ENCODE data around the gene SHISA9. TPM values are rescaled to one million over a fixed set of nuclear protein-coding genes. Genes with fewer than 3 reads are reported as not detected.

The SHISA9 gene
- polyA plus RNA-seq, 1 of the 3 experiments (the other 2 are of a cell fraction) = 0.02 TPM

GRCh38 chr16:12965274-12965804 is 63.9 kb downstream of the SHISA9 start:
- POLR2A ChIA-PET = no interaction called here

GRCh38 chr16:12971241-12971640 is 69.8 kb downstream of the SHISA9 start:
- H3K27me3 ChIP-seq (ENCODE audit: insufficient read depth) = no peaks in the 10 kb centered on the region
- no peaks in the 10 kb centered on the region for H3F3A ChIP-seq (replicated peaks; ENCODE audit: insufficient read depth)
- no peaks in the 10 kb centered on the region for H3K9me2 ChIP-seq
- H2AFZ ChIP-seq (ENCODE audit: low read depth) = no peak overlapping the region
- peaks cover 0 to 6% of the 10 kb centered on the region in 2 experiments; a peak in 1 of 4 replicates for H3K4me1 ChIP-seq (ENCODE audit: control insufficient read depth in 1 of 2, insufficient read depth in 2 of 2, low read depth in 1 of 2, low read length in 1 of 2)
- H3K4me2 ChIP-seq = no peak overlapping the region
- H3K4me3 ChIP-seq (ENCODE audit: low read depth in 2 of 2, low read length in 1 of 2) = no peak overlapping the region
- CTCF ChIA-PET = interaction anchor here (1.4 kb wide), 1 partner anchor 16 kb away, joined by 3 read pairs; no protein-coding TSS in a partner anchor
- peak; percentile 34 for DNase-seq
- no peaks in the 10 kb centered on the region for H3K9me3 ChIP-seq
- no peaks in the 10 kb centered on the region for H3K36me3 ChIP-seq (replicated peaks in 1 of 2; ENCODE audit: control insufficient read depth in 1 of 2, insufficient read depth in 2 of 2, low read length in 1 of 2)
- no peaks in the 10 kb centered on the region for H3K79me2 ChIP-seq (ENCODE audit: insufficient read depth)
- no peak overlapping the region for H3K27ac ChIP-seq (ENCODE audit: low read depth in 2 of 2, low read length in 1 of 2)
- no peak overlapping the region for H3K9ac ChIP-seq
- no peaks in the 10 kb centered on the region for H4K20me1 ChIP-seq (ENCODE audit: insufficient read depth)
- 0% methylated on average over 2 of the region's 2 CpGs for WGBS (ENCODE audit: low lambda C conversion rate)
- POLR2A ChIA-PET = no interaction called here
- TF ChIP-seq YY1 (IDR thresholded peaks at IDR 0.05; ENCODE audit: low read depth) (no peak), EP300 (IDR thresholded peaks at IDR 0.05; ENCODE audit: borderline replicate concordance in 1 of 2, low read depth in 1 of 2, low read length in 1 of 2) (no peak), NFIC (IDR thresholded peaks at IDR 0.05; ENCODE audit: borderline replicate concordance) (no peak), USF2 (IDR thresholded peaks at IDR 0.05; ENCODE audit: borderline replicate concordance, low read depth, low read length) (no peak), ZBTB33 (IDR thresholded peaks at IDR 0.05; ENCODE audit: borderline replicate concordance, low read depth) (no peak), SIN3A (IDR thresholded peaks at IDR 0.05; ENCODE audit: borderline replicate concordance, low read depth, low read length) (no peak), USF1 (IDR thresholded peaks at IDR 0.05; ENCODE audit: borderline replicate concordance, low read depth) (no peak), RAD21 (IDR thresholded peaks at IDR 0.05; ENCODE audit: low read length) (no peak), TEAD4 (IDR thresholded peaks at IDR 0.05; ENCODE audit: borderline replicate concordance, insufficient read depth) (no peak), CHD2 (IDR thresholded peaks at IDR 0.05; ENCODE audit: low read length, partially characterized antibody) (no peak), FOXM1 (IDR thresholded peaks at IDR 0.05; ENCODE audit: low read depth) (no peak), TAF1 (IDR thresholded peaks at IDR 0.05; ENCODE audit: borderline replicate concordance, low read depth, low read length) (no peak), MEF2A (IDR thresholded peaks at IDR 0.05; ENCODE audit: borderline replicate concordance, low read depth) (no peak), RCOR1 (IDR thresholded peaks at IDR 0.05; ENCODE audit: low read length) (no peak), ELF1 (IDR thresholded peaks at IDR 0.05) (no peak)

More at GRCh38 chr16:12965274-12965804, 63.9 kb downstream of the SHISA9 start:
- no peaks in the 10 kb centered on the region for H3K9me3 ChIP-seq
- H3K4me1 ChIP-seq (ENCODE audit: control insufficient read depth in 1 of 2, insufficient read depth in 2 of 2, low read depth in 1 of 2, low read length in 1 of 2) = peaks cover 0 to 3% of the 10 kb centered on the region in 2 experiments; a peak in 1 of 4 replicates
- H2AFZ ChIP-seq (ENCODE audit: low read depth) = no peak overlapping the region
- H3K79me2 ChIP-seq (ENCODE audit: insufficient read depth) = no peaks in the 10 kb centered on the region
- no peaks in the 10 kb centered on the region for H4K20me1 ChIP-seq (ENCODE audit: insufficient read depth)
- no peaks in the 10 kb centered on the region for H3F3A ChIP-seq (replicated peaks; ENCODE audit: insufficient read depth)
- H3K9me2 ChIP-seq = no peaks in the 10 kb centered on the region
- H3K27me3 ChIP-seq (ENCODE audit: insufficient read depth) = no peaks in the 10 kb centered on the region
- H3K9ac ChIP-seq = no peak overlapping the region
- H3K4me2 ChIP-seq = no peak overlapping the region
- CTCF ChIA-PET = no interaction called here
- no peak for TF ChIP-seq RCOR1 (IDR thresholded peaks at IDR 0.05; ENCODE audit: low read length)
- TF ChIP-seq RFX5 (IDR thresholded peaks at IDR 0.05; ENCODE audit: low read length) = no peak
- TF ChIP-seq TEAD4 (IDR thresholded peaks at IDR 0.05; ENCODE audit: borderline replicate concordance, insufficient read depth) = no peak
- no peak for TF ChIP-seq ZBTB33 (IDR thresholded peaks at IDR 0.05; ENCODE audit: borderline replicate concordance, low read depth)
- no peak for TF ChIP-seq NFIC (IDR thresholded peaks at IDR 0.05; ENCODE audit: borderline replicate concordance)
- TF ChIP-seq TCF12 (IDR thresholded peaks at IDR 0.05) = no peak
- no peak for TF ChIP-seq NRF1 (IDR thresholded peaks at IDR 0.05; ENCODE audit: low read depth, low read length)
- no peaks in the 10 kb centered on the region for H3K36me3 ChIP-seq (replicated peaks in 1 of 2; ENCODE audit: control insufficient read depth in 1 of 2, insufficient read depth in 2 of 2, low read length in 1 of 2)
- no peak overlapping the region for H3K27ac ChIP-seq (ENCODE audit: low read depth in 2 of 2, low read length in 1 of 2)
- H3K4me3 ChIP-seq (ENCODE audit: low read depth in 2 of 2, low read length in 1 of 2) = no peak overlapping the region
- peak; percentile 6 for DNase-seq
- WGBS (ENCODE audit: low lambda C conversion rate) = 5% methylated on average over 7 of the region's 7 CpGs

All from SK-N-SH (cell line).